WTC11 (cell line): ENCODE results near the gene ISLR. TPM values are rescaled to one million over a fixed set of nuclear protein-coding genes. Genes with fewer than 3 reads are reported as not detected.

Experiments
- ATAC-seq: fragments of 200-7000 bp; cut with Tn5 transposase; 2 replicates; pipeline ENCODE4 v1.10.0; 2021; ENCODE audit warnings: mild to moderate bottlenecking, moderate library complexity
- CTCF ChIA-PET: fragments of 300-600 bp; sonication (Branson Sonifier 250); formaldehyde crosslinking; loops from one replicate; lab custom pipeline; 2021; ENCODE audit warnings: antibody characterized with exemption; lab: Charles Lee
- POLR2A ChIA-PET: fragments of 350-600 bp; sonication (Branson Sonifier 250); formaldehyde crosslinking; loops from one replicate; lab custom pipeline; 2021; ENCODE audit warnings: antibody characterized with exemption; lab: Charles Lee
- DNase-seq: peaks from one replicate; pipeline ENCODE4 v3.0.0; 2021; ENCODE audit warnings: low spot score
- H3K27ac Mint-ChIP-seq: 2 replicates; pipeline ENCODE4 v1.8.0; 2021; ENCODE audit warnings: mixed read lengths
- H3K27me3 Mint-ChIP-seq: 2 replicates; pipeline ENCODE4 v1.8.0; 2021; ENCODE audit warnings: low read depth, mild to moderate bottlenecking, moderate library complexity, mixed read lengths
- H3K36me3 Mint-ChIP-seq: 2 replicates; pipeline ENCODE4 v1.8.0; 2021; ENCODE audit warnings: mixed read lengths
- H3K4me1 Mint-ChIP-seq: 2 replicates; pipeline ENCODE4 v1.8.0; 2022; ENCODE audit warnings: mixed read lengths
- H3K4me3 Mint-ChIP-seq: 2 replicates; pipeline ENCODE4 v1.8.0; 2021; ENCODE audit warnings: mild to moderate bottlenecking, moderate library complexity, mixed read lengths
- H3K9me3 Mint-ChIP-seq: 2 replicates; pipeline ENCODE4 v1.8.0; 2021; ENCODE audit warnings: mixed read lengths
- CREB1 ChIP-seq: sonication (generic); formaldehyde crosslinking; IDR thresholded peaks from 2 replicates; pipeline ENCODE4 v1.8.0; 2023; ENCODE audit warnings: mild to moderate bottlenecking, missing genetic modification reagents
- ELF4 ChIP-seq: sonication (generic); formaldehyde crosslinking; IDR thresholded peaks from 2 replicates; pipeline ENCODE4 v1.8.1; 2022; ENCODE audit warnings: low read depth, mild to moderate bottlenecking, moderate library complexity, missing genetic modification reagents
- EMX1 ChIP-seq: fragments of 250-450 bp; sonication (Bioruptor Pico); IDR thresholded peaks from 2 replicates; pipeline ENCODE4 v1.8.0; 2021; ENCODE audit warnings: mild to moderate bottlenecking
- HMGA2 ChIP-seq: fragments of 250-450 bp; sonication (Bioruptor Pico); IDR thresholded peaks from 2 replicates; pipeline ENCODE4 v1.4.0; 2021; ENCODE audit warnings: mild to moderate bottlenecking, moderate library complexity
- IRF2 ChIP-seq: sonication (generic); formaldehyde crosslinking; IDR thresholded peaks from 2 replicates; pipeline ENCODE4 v1.8.0; 2022; ENCODE audit warnings: low read depth, missing genetic modification reagents, borderline replicate concordance
- MYBL2 ChIP-seq: sonication (generic); formaldehyde crosslinking; IDR thresholded peaks from 2 replicates; pipeline ENCODE4 v1.8.1; 2023; ENCODE audit warnings: mild to moderate bottlenecking, moderate library complexity, missing genetic modification reagents
- NFATC4 ChIP-seq: fragments of 250-450 bp; sonication (Bioruptor Pico); IDR thresholded peaks from 2 replicates; pipeline ENCODE4 v1.9.0; 2021; ENCODE audit warnings: mild to moderate bottlenecking
- NFE2L1 ChIP-seq: sonication (generic); formaldehyde crosslinking; IDR thresholded peaks from 2 replicates; pipeline ENCODE4 v1.8.1; 2023; ENCODE audit warnings: missing genetic modification reagents
- NR1H2 ChIP-seq: sonication (generic); formaldehyde crosslinking; IDR thresholded peaks from 2 replicates; pipeline ENCODE4 v1.9.0; 2021; ENCODE audit warnings: mild to moderate bottlenecking, moderate library complexity, missing genetic modification reagents
- RORB ChIP-seq: fragments of 250-450 bp; sonication (Bioruptor Pico); IDR thresholded peaks from 2 replicates; pipeline ENCODE4 v1.9.0; 2021; ENCODE audit warnings: mild to moderate bottlenecking
- SOX15 ChIP-seq: fragments of 250-450 bp; sonication (Bioruptor Pico); IDR thresholded peaks from 2 replicates; pipeline ENCODE4 v1.9.0; 2021; ENCODE audit warnings: mild to moderate bottlenecking
- TEAD1 ChIP-seq: sonication (generic); formaldehyde crosslinking; IDR thresholded peaks from 2 replicates; pipeline ENCODE4 v1.8.0; 2022; ENCODE audit warnings: mild to moderate bottlenecking, missing genetic modification reagents
- ZNF121 ChIP-seq: sonication (generic); formaldehyde crosslinking; IDR thresholded peaks from 2 replicates; pipeline ENCODE4 v1.8.0; 2023; ENCODE audit warnings: missing genetic modification reagents
- ZNF232 ChIP-seq: sonication (generic); formaldehyde crosslinking; IDR thresholded peaks from 2 replicates; pipeline ENCODE4 v1.8.0; 2022; ENCODE audit warnings: mild to moderate bottlenecking, missing genetic modification reagents
- ZNF317 ChIP-seq: sonication (generic); formaldehyde crosslinking; IDR thresholded peaks from 2 replicates; pipeline ENCODE4 v1.8.1; 2023; ENCODE audit warnings: low read depth, mild to moderate bottlenecking, moderate library complexity, missing genetic modification reagents, borderline replicate concordance
- total RNA-seq: library from RNA; stranded (reverse); gene quantifications from 3 replicates; pipeline ENCODE4 v1.2.3, GENCODE V29; 2021
- TF ChIP-seq, protein P1 (sequence below): sonication (generic); formaldehyde crosslinking; IDR thresholded peaks from 2 replicates; pipeline ENCODE4 v1.8.1; 2022; ENCODE audit warnings: low read depth, missing genetic modification reagents, borderline replicate concordance
- TF ChIP-seq, protein P2 (sequence below): sonication (generic); formaldehyde crosslinking; IDR thresholded peaks from 2 replicates; pipeline ENCODE4 v1.8.0; 2023; ENCODE audit warnings: missing genetic modification reagents
- TF ChIP-seq, protein P3 (sequence below): fragments of 200-600 bp; IDR thresholded peaks from 2 replicates; pipeline ENCODE4 v1.8.0; 2022; ENCODE audit warnings: antibody characterized with exemption
- TF ChIP-seq, protein P4 (sequence below): sonication (generic); formaldehyde crosslinking; IDR thresholded peaks from 2 replicates; pipeline ENCODE4 v1.8.0; 2022; ENCODE audit warnings: mild to moderate bottlenecking, missing genetic modification reagents
- TF ChIP-seq, protein P5 (sequence below): sonication (generic); formaldehyde crosslinking; IDR thresholded peaks from 2 replicates; pipeline ENCODE4 v1.8.1; 2023; ENCODE audit warnings: mild to moderate bottlenecking, missing genetic modification reagents, borderline replicate concordance
- TF ChIP-seq, protein P6 (sequence below): sonication (generic); formaldehyde crosslinking; IDR thresholded peaks from 2 replicates; pipeline ENCODE4 v1.8.1; 2022; ENCODE audit warnings: mild to moderate bottlenecking, moderate library complexity, missing genetic modification reagents

The ISLR gene
- total RNA-seq, 1 experiment from 2014 or later = 0.63 TPM

DNA sequence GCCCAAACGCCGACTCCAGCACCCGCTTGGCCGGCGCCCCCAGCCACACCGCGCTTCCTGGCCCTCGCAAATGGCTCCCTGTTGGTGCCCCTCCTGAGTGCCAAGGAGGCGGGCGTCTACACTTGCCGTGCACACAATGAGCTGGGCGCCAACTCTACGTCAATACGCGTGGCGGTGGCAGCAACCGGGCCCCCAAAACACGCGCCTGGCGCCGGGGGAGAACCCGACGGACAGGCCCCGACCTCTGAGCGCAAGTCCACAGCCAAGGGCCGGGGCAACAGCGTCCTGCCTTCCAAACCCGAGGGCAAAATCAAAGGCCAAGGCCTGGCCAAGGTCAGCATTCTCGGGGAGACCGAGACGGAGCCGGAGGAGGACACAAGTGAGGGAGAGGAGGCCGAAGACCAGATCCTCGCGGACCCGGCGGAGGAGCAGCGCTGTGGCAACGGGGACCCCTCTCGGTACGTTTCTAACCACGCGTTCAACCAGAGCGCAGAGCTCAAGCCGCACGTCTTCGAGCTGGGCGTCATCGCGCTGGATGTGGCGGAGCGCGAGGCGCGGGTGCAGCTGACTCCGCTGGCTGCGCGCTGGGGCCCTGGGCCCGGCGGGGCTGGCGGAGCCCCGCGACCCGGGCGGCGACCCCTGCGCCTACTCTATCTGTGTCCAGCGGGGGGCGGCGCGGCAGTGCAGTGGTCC lies 39.7 kb upstream of the ISLR start:
- peak; percentile 9 for ATAC-seq
- ChIA-PET CTCF (interaction anchor here (0.7 to 4.1 kb wide), 36 partner anchors 11 to 1141 kb away, joined by 3 to 52 read pairs (median 5); partner anchors contain the start of gene STRA6), POLR2A (interaction anchor here (0.5 to 1.2 kb wide), 3 partner anchors 79 to 570 kb away, joined by 3 to 4 read pairs (median 3); no protein-coding TSS in a partner anchor)
- no peak overlapping the region for H3K27ac Mint-ChIP-seq
- H3K36me3 Mint-ChIP-seq = no peaks in the 10 kb centered on the region; the same call in 1 of the 2 replicates
- peak overlapping the region; percentile 67 for H3K4me3 Mint-ChIP-seq
- H3K4me1 Mint-ChIP-seq = peaks cover 66% of the 10 kb centered on the region
- H3K27me3 Mint-ChIP-seq = peaks cover 99% of the 10 kb centered on the region
- DNase-seq = no peak
- 0 out of 2 replicates have a peak, but pooled peaks have one; percentile 46 for TF ChIP-seq ZNF232 (CRISPR knock-in tag)
- 0 out of 2 replicates have a peak, but pooled peaks have one; percentile 22 for TF ChIP-seq MYBL2 (CRISPR knock-in tag)
- no peak for TF ChIP-seq NFE2L1 (CRISPR knock-in tag)
- no peak for TF ChIP-seq ZNF317 (CRISPR knock-in tag)
- 0 out of 2 replicates have a peak, but pooled peaks have one; percentile 35 for TF ChIP-seq EMX1 (CRISPR knock-in tag)
- H3K9me3 Mint-ChIP-seq = no peaks in the 10 kb centered on the region

DNA sequence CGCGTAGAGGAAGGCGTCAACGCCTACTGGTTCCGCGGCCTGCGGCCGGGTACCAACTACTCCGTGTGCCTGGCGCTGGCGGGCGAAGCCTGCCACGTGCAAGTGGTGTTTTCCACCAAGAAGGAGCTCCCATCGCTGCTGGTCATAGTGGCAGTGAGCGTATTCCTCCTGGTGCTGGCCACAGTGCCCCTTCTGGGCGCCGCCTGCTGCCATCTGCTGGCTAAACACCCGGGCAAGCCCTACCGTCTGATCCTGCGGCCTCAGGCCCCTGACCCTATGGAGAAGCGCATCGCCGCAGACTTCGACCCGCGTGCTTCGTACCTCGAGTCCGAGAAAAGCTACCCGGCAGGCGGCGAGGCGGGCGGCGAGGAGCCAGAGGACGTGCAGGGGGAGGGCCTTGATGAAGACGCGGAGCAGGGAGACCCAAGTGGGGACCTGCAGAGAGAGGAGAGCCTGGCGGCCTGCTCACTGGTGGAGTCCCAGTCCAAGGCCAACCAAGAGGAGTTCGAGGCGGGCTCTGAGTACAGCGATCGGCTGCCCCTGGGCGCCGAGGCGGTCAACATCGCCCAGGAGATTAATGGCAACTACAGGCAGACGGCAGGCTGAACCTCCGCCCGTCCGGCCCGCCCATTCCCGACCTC lies 39.0 kb upstream of the ISLR start:
- H3K4me3 Mint-ChIP-seq = peak overlapping the region; percentile 67
- no peak overlapping the region for H3K27ac Mint-ChIP-seq
- peaks cover 65% of the 10 kb centered on the region for H3K4me1 Mint-ChIP-seq
- H3K27me3 Mint-ChIP-seq = peaks cover 98% of the 10 kb centered on the region
- no peaks in the 10 kb centered on the region; the same call in 1 of the 2 replicates for H3K36me3 Mint-ChIP-seq
- peak; percentile 43 for ATAC-seq
- ChIA-PET CTCF (interaction anchor here (0.6 to 4.1 kb wide), 38 partner anchors 8 to 1140 kb away, joined by 3 to 52 read pairs (median 5); partner anchors contain the start of gene STRA6), POLR2A (interaction anchor here (0.5 to 1.2 kb wide), 3 partner anchors 80 to 570 kb away, joined by 3 to 4 read pairs (median 3); no protein-coding TSS in a partner anchor)
- DNase-seq = peak; percentile 84
- H3K9me3 Mint-ChIP-seq = no peaks in the 10 kb centered on the region
- TF ChIP-seq HMGA2 (CRISPR knock-in tag) (no peak), NR1H2 (no peak), ZNF121 (CRISPR knock-in tag) (0 out of 2 replicates have a peak, but pooled peaks have one; percentile 44), NFE2L1 (CRISPR knock-in tag) (peak; percentile 61), CREB1 (CRISPR knock-in tag) (peak; percentile 68; the same call in 1 of the 2 replicates), TEAD1 (no peak), NFATC4 (CRISPR knock-in tag) (no peak), SOX15 (CRISPR knock-in tag) (no peak), ZNF317 (CRISPR knock-in tag) (peak; percentile 75), IRF2 (CRISPR knock-in tag) (no peak), RORB (CRISPR knock-in tag) (no peak), ELF4 (CRISPR knock-in tag) (peak; percentile 23; the same call in 1 of the 2 replicates)
- TF ChIP-seq, protein P1, sequence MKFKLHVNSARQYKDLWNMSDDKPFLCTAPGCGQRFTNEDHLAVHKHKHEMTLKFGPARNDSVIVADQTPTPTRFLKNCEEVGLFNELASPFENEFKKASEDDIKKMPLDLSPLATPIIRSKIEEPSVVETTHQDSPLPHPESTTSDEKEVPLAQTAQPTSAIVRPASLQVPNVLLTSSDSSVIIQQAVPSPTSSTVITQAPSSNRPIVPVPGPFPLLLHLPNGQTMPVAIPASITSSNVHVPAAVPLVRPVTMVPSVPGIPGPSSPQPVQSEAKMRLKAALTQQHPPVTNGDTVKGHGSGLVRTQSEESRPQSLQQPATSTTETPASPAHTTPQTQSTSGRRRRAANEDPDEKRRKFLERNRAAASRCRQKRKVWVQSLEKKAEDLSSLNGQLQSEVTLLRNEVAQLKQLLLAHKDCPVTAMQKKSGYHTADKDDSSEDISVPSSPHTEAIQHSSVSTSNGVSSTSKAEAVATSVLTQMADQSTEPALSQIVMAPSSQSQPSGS = peak; percentile 57; the same call in 1 of the 2 replicates
- TF ChIP-seq, protein P2, sequence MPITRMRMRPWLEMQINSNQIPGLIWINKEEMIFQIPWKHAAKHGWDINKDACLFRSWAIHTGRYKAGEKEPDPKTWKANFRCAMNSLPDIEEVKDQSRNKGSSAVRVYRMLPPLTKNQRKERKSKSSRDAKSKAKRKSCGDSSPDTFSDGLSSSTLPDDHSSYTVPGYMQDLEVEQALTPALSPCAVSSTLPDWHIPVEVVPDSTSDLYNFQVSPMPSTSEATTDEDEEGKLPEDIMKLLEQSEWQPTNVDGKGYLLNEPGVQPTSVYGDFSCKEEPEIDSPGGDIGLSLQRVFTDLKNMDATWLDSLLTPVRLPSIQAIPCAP (CRISPR knock-in tag) = peak; percentile 90; the same call in 1 of the 2 replicates
- TF ChIP-seq, protein P3, sequence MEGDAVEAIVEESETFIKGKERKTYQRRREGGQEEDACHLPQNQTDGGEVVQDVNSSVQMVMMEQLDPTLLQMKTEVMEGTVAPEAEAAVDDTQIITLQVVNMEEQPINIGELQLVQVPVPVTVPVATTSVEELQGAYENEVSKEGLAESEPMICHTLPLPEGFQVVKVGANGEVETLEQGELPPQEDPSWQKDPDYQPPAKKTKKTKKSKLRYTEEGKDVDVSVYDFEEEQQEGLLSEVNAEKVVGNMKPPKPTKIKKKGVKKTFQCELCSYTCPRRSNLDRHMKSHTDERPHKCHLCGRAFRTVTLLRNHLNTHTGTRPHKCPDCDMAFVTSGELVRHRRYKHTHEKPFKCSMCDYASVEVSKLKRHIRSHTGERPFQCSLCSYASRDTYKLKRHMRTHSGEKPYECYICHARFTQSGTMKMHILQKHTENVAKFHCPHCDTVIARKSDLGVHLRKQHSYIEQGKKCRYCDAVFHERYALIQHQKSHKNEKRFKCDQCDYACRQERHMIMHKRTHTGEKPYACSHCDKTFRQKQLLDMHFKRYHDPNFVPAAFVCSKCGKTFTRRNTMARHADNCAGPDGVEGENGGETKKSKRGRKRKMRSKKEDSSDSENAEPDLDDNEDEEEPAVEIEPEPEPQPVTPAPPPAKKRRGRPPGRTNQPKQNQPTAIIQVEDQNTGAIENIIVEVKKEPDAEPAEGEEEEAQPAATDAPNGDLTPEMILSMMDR = peak; percentile 62
- TF ChIP-seq, protein P4, sequence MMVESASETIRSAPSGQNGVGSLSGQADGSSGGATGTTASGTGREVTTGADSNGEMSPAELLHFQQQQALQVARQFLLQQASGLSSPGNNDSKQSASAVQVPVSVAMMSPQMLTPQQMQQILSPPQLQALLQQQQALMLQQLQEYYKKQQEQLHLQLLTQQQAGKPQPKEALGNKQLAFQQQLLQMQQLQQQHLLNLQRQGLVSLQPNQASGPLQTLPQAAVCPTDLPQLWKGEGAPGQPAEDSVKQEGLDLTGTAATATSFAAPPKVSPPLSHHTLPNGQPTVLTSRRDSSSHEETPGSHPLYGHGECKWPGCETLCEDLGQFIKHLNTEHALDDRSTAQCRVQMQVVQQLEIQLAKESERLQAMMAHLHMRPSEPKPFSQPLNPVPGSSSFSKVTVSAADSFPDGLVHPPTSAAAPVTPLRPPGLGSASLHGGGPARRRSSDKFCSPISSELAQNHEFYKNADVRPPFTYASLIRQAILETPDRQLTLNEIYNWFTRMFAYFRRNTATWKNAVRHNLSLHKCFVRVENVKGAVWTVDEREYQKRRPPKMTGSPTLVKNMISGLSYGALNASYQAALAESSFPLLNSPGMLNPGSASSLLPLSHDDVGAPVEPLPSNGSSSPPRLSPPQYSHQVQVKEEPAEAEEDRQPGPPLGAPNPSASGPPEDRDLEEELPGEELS (CRISPR knock-in tag) = peak; percentile 94; the same call in 1 of the 2 replicates
- TF ChIP-seq, protein P5, sequence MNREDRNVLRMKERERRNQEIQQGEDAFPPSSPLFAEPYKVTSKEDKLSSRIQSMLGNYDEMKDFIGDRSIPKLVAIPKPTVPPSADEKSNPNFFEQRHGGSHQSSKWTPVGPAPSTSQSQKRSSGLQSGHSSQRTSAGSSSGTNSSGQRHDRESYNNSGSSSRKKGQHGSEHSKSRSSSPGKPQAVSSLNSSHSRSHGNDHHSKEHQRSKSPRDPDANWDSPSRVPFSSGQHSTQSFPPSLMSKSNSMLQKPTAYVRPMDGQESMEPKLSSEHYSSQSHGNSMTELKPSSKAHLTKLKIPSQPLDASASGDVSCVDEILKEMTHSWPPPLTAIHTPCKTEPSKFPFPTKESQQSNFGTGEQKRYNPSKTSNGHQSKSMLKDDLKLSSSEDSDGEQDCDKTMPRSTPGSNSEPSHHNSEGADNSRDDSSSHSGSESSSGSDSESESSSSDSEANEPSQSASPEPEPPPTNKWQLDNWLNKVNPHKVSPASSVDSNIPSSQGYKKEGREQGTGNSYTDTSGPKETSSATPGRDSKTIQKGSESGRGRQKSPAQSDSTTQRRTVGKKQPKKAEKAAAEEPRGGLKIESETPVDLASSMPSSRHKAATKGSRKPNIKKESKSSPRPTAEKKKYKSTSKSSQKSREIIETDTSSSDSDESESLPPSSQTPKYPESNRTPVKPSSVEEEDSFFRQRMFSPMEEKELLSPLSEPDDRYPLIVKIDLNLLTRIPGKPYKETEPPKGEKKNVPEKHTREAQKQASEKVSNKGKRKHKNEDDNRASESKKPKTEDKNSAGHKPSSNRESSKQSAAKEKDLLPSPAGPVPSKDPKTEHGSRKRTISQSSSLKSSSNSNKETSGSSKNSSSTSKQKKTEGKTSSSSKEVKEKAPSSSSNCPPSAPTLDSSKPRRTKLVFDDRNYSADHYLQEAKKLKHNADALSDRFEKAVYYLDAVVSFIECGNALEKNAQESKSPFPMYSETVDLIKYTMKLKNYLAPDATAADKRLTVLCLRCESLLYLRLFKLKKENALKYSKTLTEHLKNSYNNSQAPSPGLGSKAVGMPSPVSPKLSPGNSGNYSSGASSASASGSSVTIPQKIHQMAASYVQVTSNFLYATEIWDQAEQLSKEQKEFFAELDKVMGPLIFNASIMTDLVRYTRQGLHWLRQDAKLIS (CRISPR knock-in tag) = peak; percentile 80; the same call in 1 of the 2 replicates
- TF ChIP-seq, protein P6, sequence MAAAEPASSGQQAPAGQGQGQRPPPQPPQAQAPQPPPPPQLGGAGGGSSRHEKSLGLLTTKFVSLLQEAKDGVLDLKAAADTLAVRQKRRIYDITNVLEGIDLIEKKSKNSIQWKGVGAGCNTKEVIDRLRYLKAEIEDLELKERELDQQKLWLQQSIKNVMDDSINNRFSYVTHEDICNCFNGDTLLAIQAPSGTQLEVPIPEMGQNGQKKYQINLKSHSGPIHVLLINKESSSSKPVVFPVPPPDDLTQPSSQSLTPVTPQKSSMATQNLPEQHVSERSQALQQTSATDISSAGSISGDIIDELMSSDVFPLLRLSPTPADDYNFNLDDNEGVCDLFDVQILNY (CRISPR knock-in tag) = peak; percentile 44; the same call in 1 of the 2 replicates
